Adrenal gland (tissue), 12 donors: ENCODE results near the gene BCL7A. TPM values are rescaled to one million over a fixed set of nuclear protein-coding genes. Genes with fewer than 3 reads are reported as not detected.

ENCODE experiments used
- DNase-seq, 7 donors: peaks; one replicate each; pipeline ENCODE4 v3.0.0-alpha.2; 2019 to 2020
- H3K27ac ChIP-seq, 5 donors: fragments of 200-600 bp; sonication (generic) in 4 of 5; 1 replicate in 3 of 5; 2 replicates in 2 of 5; pipeline versions ENCODE4 v1.5.1 to v1.8.0; 2016 to 2020; ENCODE audit warnings: mild to moderate bottlenecking in 1 of 5
- H3K27me3 ChIP-seq: fragments of 200-600 bp; 2 replicates; pipeline ENCODE4 v1.8.0; 2021
- H3K36me3 ChIP-seq, 2 donors: fragments of 200-600 bp; replicated peaks in 1 of 2; 1 replicate in 1 of 2; 2 replicates in 1 of 2; pipeline versions ENCODE4 v1.5.1 to v1.8.0; 2018 to 2022
- H3K4me1 ChIP-seq, 2 donors: fragments of 200-600 bp; replicated peaks in 1 of 2; 1 replicate in 1 of 2; 2 replicates in 1 of 2; pipeline versions ENCODE4 v1.5.1 to v1.8.0; 2018 to 2021
- H3K4me3 ChIP-seq, 4 donors: fragments of 200-600 bp; sonication (generic) in 3 of 4; one replicate each; pipeline ENCODE4 v1.5.1; 2016 to 2018
- H3K9me3 ChIP-seq, 3 donors: fragments of 200-600 bp; sonication (generic) in 1 of 3; replicated peaks in 1 of 3; 1 replicate in 2 of 3; 2 replicates in 1 of 3; pipeline versions ENCODE4 v1.5.1 to v1.8.0; 2016 to 2021
- POLR2A ChIP-seq, 2 donors: fragments of 450-650 bp; IDR thresholded peaks; one replicate each; pipeline ENCODE4 v1.6.1; 2017; ENCODE audit warnings: antibody characterized with exemption in 2 of 2, mild to moderate bottlenecking in 2 of 2, moderate library complexity in 1 of 2
- WGBS, 4 donors: extraction: QIAGEN DNeasy Blood & Tissue Kit in 2 of 4; methylation state at CpG; one replicate each; pipeline versions ENCODE4 v1.1.5 to v1.1.7; 2013 to 2017; 5-methylcytosine and 5-hydroxymethylcytosine counted together
- intact Hi-C, 2 donors: fragments of 100-400 bp; cut with DNase I; formaldehyde crosslinking; loops; one replicate each; pipeline versions ENCODE4 v1.14.1 to v1.15.0; 2022 to 2023
- polyA plus RNA-seq, 3 donors: library from polyadenylated mRNA; stranded (reverse); fragments of 200-250 nt in 2 of 3; fragments of 350-450 nt in 1 of 3; fragmentation: Illumina TruSeq in 1 of 3; extraction: RNeasy Lipid Tissue Mini Kit (QIAGEN cat#74804) in 1 of 3; gene quantifications; one replicate each; pipeline ENCODE4 v1.2.3, GENCODE V29; 2013 to 2014
- total RNA-seq, 9 donors: library from RNA; depleted of rRNA in 4 of 9; stranded (reverse); fragments of >200 nt in 4 of 9; fragments of 120-200 nt in 1 of 9; fragmentation: NEBNext Ultra II Directional in 1 of 9; extraction: Animal tissue kit (Norgen Biotek cat#: 25700) in 1 of 9; gene quantifications; one replicate each; pipeline versions ENCODE4 v1.1.0 to v1.2.4, GENCODE V29; 2013 to 2023
- TF ChIP-seq, protein P1 (sequence below), 6 experiments: fragments of 450-650 bp in 4 of 6; fragments of 200-600 bp in 2 of 6; sonication (generic) in 1 of 6; IDR thresholded peaks; 1 replicate in 5 of 6; 2 replicates in 1 of 6; pipeline versions ENCODE4 v1.5.1 to v1.8.0; 2016 to 2021; ENCODE audit warnings: antibody characterized with exemption in 6 of 6, mild to moderate bottlenecking in 2 of 6, moderate library complexity in 1 of 6
- donor health status: healthy with polysubstance abuse.
- donor health status: Bipolar disorder and iron deficiency.
- donor health status: DM: yes; HTN: yes; CAD: no.
- donor health status: DM: no; HTN: no; CAD: no.
- donor health status: DM: no; HTN: no; CAD: no.
- donor health status: DM: yes; HTN: yes; CAD: no.

Gene BCL7A
- total and polyA plus RNA-seq, 12 donors = 1.6 to 11.5 (median 5.0) TPM

DNA sequence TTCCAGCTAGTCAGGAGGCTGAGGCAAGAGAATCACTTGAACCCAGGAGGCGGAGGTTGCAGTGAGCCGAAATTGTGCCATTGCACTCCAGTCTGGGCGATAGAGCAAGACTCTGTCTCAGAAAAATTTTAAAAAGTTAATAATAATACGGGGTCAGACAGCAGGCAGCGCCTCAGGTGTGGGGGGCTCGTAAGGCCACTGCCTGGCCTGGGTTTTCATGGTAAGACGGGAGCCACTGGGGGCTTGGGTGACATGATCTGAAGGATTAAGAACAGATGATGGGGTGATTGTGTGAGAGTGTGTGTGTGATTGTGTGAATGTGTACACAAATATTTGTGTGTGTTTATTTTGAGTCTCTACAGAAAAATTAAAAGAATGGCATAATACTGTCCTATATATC, 23.6 kb downstream of the BCL7A start:
- Histone ChIP-seq H3K9me3 (no peaks in the 10 kb centered on the region), H3K36me3 (peaks cover 0 to 7% of the 10 kb centered on the region in 2 donors), H3K27me3 (no peaks in the 10 kb centered on the region), H3K4me1 (no peaks in the 10 kb centered on the region), H3K27ac (no peak overlapping the region), H3K4me3 (no peak overlapping the region)
- 97 to 100% (median 98%) methylated on average over 7 of the region's 7 CpGs for WGBS, 4 donors
- no peak for DNase-seq
- TF ChIP-seq, protein P1, sequence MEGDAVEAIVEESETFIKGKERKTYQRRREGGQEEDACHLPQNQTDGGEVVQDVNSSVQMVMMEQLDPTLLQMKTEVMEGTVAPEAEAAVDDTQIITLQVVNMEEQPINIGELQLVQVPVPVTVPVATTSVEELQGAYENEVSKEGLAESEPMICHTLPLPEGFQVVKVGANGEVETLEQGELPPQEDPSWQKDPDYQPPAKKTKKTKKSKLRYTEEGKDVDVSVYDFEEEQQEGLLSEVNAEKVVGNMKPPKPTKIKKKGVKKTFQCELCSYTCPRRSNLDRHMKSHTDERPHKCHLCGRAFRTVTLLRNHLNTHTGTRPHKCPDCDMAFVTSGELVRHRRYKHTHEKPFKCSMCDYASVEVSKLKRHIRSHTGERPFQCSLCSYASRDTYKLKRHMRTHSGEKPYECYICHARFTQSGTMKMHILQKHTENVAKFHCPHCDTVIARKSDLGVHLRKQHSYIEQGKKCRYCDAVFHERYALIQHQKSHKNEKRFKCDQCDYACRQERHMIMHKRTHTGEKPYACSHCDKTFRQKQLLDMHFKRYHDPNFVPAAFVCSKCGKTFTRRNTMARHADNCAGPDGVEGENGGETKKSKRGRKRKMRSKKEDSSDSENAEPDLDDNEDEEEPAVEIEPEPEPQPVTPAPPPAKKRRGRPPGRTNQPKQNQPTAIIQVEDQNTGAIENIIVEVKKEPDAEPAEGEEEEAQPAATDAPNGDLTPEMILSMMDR (IDR thresholded peaks at IDR 0.05) = no peak
- TF ChIP-seq POLR2A (IDR thresholded peaks at IDR 0.05) = no peak
- intact Hi-C loops = no loop called here

DNA sequence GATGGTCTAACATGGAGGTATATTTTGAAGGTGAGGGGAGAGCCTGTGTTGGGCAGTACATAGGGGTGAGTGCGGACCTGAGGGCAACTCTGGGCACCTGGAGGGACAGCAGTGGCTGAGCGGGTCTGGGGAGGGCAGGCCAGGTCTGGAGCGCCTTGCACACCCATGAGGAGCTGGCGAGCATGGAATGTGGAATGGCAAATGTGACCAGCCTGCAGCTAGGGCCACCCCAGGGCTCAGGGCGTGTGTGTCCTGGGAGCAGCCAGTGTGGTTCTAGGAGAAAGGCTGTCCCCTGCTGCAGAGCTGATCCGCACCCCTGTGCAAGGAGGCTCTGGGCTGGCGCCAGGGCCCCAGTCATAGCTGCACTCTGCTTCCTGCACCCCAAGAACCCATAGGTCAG, 24.5 kb downstream of the BCL7A start:
- TF ChIP-seq, protein P1 (IDR thresholded peaks at IDR 0.05) = no peak
- no peak for DNase-seq
- Histone ChIP-seq H3K36me3 (peaks cover 0 to 7% of the 10 kb centered on the region in 2 donors), H3K9me3 (no peaks in the 10 kb centered on the region), H3K27ac (no peak overlapping the region), H3K27me3 (no peaks in the 10 kb centered on the region), H3K4me1 (peaks cover 2 to 6% of the 10 kb centered on the region in 2 donors), H3K4me3 (no peak overlapping the region)
- 92 to 98% (median 95%) methylated on average over 6 to 7 of the region's 7 CpGs for WGBS, 4 donors
- intact Hi-C loops = no loop called here

DNA sequence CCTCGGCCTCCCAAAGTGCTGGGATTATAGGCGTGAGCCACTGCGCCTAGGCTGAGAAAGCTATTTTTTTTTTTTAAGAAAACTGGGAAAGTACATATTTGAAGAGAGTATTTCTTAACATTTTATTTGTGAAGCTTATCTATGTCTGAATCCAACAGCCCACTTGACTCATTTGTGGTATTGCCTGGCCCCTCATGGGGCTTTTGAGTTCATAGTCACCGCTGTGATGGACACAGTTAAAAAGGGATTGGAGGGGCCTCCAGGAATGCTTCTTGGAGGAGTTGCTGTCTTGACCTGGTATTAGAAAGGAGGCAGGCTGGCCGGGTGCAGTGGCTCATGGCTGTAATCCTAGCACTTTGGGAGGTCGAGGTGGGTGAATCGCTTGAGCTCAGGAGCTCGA, 26.5 kb downstream of the BCL7A start:
- no peaks in the 10 kb centered on the region for H3K27me3 ChIP-seq
- H3K4me1 ChIP-seq = peaks cover 9 to 14% of the 10 kb centered on the region in 2 donors
- no peak for DNase-seq
- H3K4me3 ChIP-seq = no peak overlapping the region
- WGBS, 4 donors = 91 to 96% (median 94%) methylated on average over 8 of the region's 8 CpGs
- H3K27ac ChIP-seq = no peak overlapping the region
- peaks cover 0 to 7% of the 10 kb centered on the region in 2 donors for H3K36me3 ChIP-seq
- TF ChIP-seq POLR2A (IDR thresholded peaks at IDR 0.05) = no peak
- TF ChIP-seq, protein P1 (IDR thresholded peaks at IDR 0.05) = no peak
- intact Hi-C loops = no loop called here
- H3K9me3 ChIP-seq = no peaks in the 10 kb centered on the region

DNA sequence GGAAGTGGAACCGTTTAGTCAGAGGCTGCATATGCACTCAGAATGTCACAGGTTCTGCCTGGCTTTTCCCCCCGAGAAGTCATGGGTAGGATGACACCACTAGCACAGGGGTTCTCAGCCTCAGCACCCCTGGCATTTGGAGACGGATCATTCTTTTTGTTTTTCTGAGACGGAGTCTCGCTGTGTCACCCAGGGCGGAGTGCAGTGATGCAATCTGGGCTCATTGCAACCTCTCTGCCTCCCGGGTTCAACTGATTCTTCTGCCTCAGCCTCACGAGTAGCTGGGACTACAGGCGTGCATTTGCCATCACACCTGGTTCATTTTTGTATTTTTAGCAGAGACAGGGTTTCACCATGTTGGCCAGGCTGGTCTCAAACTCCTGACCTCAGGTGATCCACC, 28.1 kb downstream of the BCL7A start:
- no peak for DNase-seq
- peaks cover 9 to 14% of the 10 kb centered on the region in 2 donors for H3K4me1 ChIP-seq
- H3K9me3 ChIP-seq = no peaks in the 10 kb centered on the region
- H3K27ac ChIP-seq = no peak overlapping the region
- TF ChIP-seq, protein P1 (IDR thresholded peaks at IDR 0.05) = no peak
- no peak for TF ChIP-seq POLR2A (IDR thresholded peaks at IDR 0.05)
- WGBS, 4 donors = 88 to 97% (median 92%) methylated on average over 9 of the region's 9 CpGs
- no peaks in the 10 kb centered on the region for H3K36me3 ChIP-seq
- intact Hi-C loops = loop anchor here in 1 of 2 donors (10.0 kb wide), 1 partner anchor 135 kb away; the partner anchor contains the start of gene LRRC43
- no peaks in the 10 kb centered on the region for H3K27me3 ChIP-seq
- H3K4me3 ChIP-seq = no peak overlapping the region
